Duodenal mucosa (tissue), 2 donors: ENCODE results near the gene UBE2U.

Experiments used
- H3K27ac ChIP-seq: one replicate; pipeline ENCODE4 v1.7.0; 2013; ENCODE audit warnings: low read depth, low read length
- H3K27me3 ChIP-seq, 2 donors: one replicate each; pipeline ENCODE4 v1.7.0; 2013; ENCODE audit warnings: low read length in 2 of 2, control low read depth in 1 of 2; ENCODE audit not compliant: insufficient read depth in 2 of 2, control insufficient read depth in 1 of 2
- H3K36me3 ChIP-seq, 2 donors: one replicate each; pipeline ENCODE4 v1.7.0; 2013; ENCODE audit warnings: low read length in 2 of 2, control low read depth in 1 of 2; ENCODE audit not compliant: insufficient read depth in 2 of 2, control insufficient read depth in 1 of 2
- H3K4me1 ChIP-seq, 2 donors: one replicate each; pipeline ENCODE4 v1.7.0; 2013; ENCODE audit warnings: low read length in 2 of 2, control low read depth in 1 of 2; ENCODE audit not compliant: insufficient read depth in 2 of 2, control insufficient read depth in 1 of 2
- H3K4me3 ChIP-seq, 2 donors: one replicate each; pipeline ENCODE4 v1.7.0; 2013; ENCODE audit warnings: low read length in 2 of 2, low read depth in 1 of 2
- H3K9ac ChIP-seq, 2 donors: one replicate each; pipeline ENCODE4 v1.7.0; 2013; ENCODE audit warnings: low read length in 2 of 2, low read depth in 1 of 2
- H3K9me3 ChIP-seq, 2 donors: one replicate each; pipeline ENCODE4 v1.7.0; 2013; ENCODE audit warnings: low read length in 2 of 2, control low read depth in 1 of 2; ENCODE audit not compliant: control insufficient read depth in 1 of 2

The UBE2U gene

GRCh38 chr1:64203420-64203819, at the start of gene UBE2U:
UBE2U (plus strand) TSS chr1:64203623; CDS start chr1:64204051, 428 bp downstream.
- no peak within 1 kb of the TSS for H3K9ac ChIP-seq
- no peaks in the 10 kb centered on the region for H3K27me3 ChIP-seq
- H3K4me1 ChIP-seq, result no peaks in the 10 kb centered on the region
- no peak within 1 kb of the TSS for H3K4me3 ChIP-seq
- H3K36me3 ChIP-seq, result no peaks in the 10 kb centered on the region
- H3K9me3 ChIP-seq, result no peaks in the 10 kb centered on the region
- H3K27ac ChIP-seq, result no peak within 1 kb of the TSS

GRCh38 chr1:64155278-64155677, 48.1 kb upstream of the UBE2U start:
- no peak overlapping the region for H3K27ac ChIP-seq

GRCh38 chr1:64161357-64161941, 42.0 kb upstream of the UBE2U start:
- no peak overlapping the region for H3K9ac ChIP-seq
- no peaks in the 10 kb centered on the region for H3K27me3 ChIP-seq
- H3K36me3 ChIP-seq, result no peaks in the 10 kb centered on the region
- H3K9me3 ChIP-seq, result no peaks in the 10 kb centered on the region
- H3K27ac ChIP-seq, result no peak overlapping the region
- H3K4me3 ChIP-seq, result no peak overlapping the region
- H3K4me1 ChIP-seq, result no peaks in the 10 kb centered on the region

More at GRCh38 chr1:64155278-64155677, 48.1 kb upstream of the UBE2U start:
- Histone ChIP-seq H3K36me3 (no peaks in the 10 kb centered on the region), H3K4me3 (no peak overlapping the region), H3K4me1 (no peaks in the 10 kb centered on the region), H3K9me3 (no peaks in the 10 kb centered on the region), H3K27me3 (no peaks in the 10 kb centered on the region), H3K9ac (no peak overlapping the region)

GRCh38 chr1:64162151-64162550, 41.3 kb upstream of the UBE2U start:
- no peaks in the 10 kb centered on the region for H3K9me3 ChIP-seq
- no peaks in the 10 kb centered on the region for H3K27me3 ChIP-seq
- no peak overlapping the region for H3K27ac ChIP-seq
- H3K9ac ChIP-seq, result no peak overlapping the region
- no peaks in the 10 kb centered on the region for H3K36me3 ChIP-seq
- no peaks in the 10 kb centered on the region for H3K4me1 ChIP-seq
- no peak overlapping the region for H3K4me3 ChIP-seq

GRCh38 chr1:64162804-64163203, 40.6 kb upstream of the UBE2U start:
- H3K27ac ChIP-seq, result no peak overlapping the region
- no peaks in the 10 kb centered on the region for H3K27me3 ChIP-seq
- H3K9ac ChIP-seq, result no peak overlapping the region
- H3K9me3 ChIP-seq, result no peaks in the 10 kb centered on the region
- no peak overlapping the region for H3K4me3 ChIP-seq
- H3K4me1 ChIP-seq, result no peaks in the 10 kb centered on the region
- no peaks in the 10 kb centered on the region for H3K36me3 ChIP-seq

DNA sequence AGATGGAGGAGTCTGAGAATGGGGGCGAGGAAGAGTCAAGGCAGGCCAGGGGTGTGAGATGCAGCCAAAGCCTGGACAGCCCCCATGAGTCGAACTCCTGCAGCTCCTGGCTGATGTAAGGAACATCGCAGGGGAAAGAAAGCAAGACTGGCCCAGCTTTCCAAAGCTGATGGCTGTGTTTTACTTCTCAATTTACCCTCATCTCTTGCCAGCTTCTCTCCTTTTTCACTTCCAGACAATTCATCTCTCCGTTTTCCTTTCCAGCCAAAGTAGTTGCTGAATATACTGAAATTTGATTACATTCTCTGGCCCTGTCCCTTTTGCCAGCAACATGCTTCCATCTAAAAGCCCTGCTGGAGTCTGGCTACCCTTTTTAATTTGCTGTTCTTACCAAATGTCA, 40.0 kb upstream of the UBE2U start:
- Histone ChIP-seq H3K27ac (no peak overlapping the region), H3K36me3 (no peaks in the 10 kb centered on the region), H3K4me1 (no peaks in the 10 kb centered on the region)

DNA sequence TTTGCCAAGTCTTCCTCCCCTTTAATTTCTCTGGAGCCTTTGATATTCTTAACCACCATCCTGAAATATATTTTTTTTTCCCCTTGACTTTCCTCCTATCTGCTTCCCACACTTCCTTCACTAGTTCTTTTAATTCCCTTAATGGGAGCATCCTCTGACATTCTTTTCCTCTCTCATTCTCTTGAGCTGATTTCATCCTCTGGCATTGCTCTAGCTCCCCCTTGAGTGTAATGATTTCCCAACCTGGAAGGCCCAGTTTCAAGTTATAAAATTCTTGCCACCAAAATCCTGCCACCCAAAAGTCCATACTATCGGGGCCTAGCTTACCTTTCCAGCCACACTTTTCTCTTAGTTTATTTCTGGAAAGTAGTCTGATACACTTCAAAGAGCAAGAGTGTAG, 39.5 kb upstream of the UBE2U start:
- no peaks in the 10 kb centered on the region for H3K4me1 ChIP-seq
- no peaks in the 10 kb centered on the region for H3K36me3 ChIP-seq
- no peaks in the 10 kb centered on the region for H3K27me3 ChIP-seq
- H3K9me3 ChIP-seq, result no peaks in the 10 kb centered on the region
- H3K4me3 ChIP-seq, result no peak overlapping the region
- H3K9ac ChIP-seq, result no peak overlapping the region
- H3K27ac ChIP-seq, result no peak overlapping the region

More for the DNA sequence above, 40.0 kb upstream of the UBE2U start:
- H3K9me3 ChIP-seq, result no peaks in the 10 kb centered on the region
- H3K4me3 ChIP-seq, result no peak overlapping the region
- H3K27me3 ChIP-seq, result no peaks in the 10 kb centered on the region
- H3K9ac ChIP-seq, result no peak overlapping the region

DNA sequence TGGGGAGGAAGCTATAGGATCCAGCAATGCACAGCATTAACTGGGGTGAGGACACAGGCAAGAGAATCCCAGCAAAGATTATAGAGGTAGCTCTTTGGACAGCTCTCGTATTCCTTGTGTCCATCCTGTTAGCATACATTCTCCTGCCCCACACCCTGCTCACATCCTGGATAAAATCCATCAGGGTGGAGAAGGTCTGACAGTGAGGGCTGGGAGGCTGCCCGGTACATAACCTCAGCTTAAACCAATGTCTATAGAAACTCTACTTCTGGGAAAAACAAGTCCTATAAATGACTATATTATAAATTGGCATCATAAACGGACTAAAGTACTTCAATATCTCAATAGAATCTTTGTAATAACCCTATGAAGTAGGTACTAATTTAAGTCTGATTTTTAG, 36.8 kb upstream of the UBE2U start:
- no peaks in the 10 kb centered on the region for H3K27me3 ChIP-seq
- H3K4me1 ChIP-seq, result peaks cover 4 to 5% of the 10 kb centered on the region in 2 donors
- H3K9me3 ChIP-seq, result no peaks in the 10 kb centered on the region
- no peak overlapping the region for H3K27ac ChIP-seq
- no peak overlapping the region for H3K9ac ChIP-seq
- H3K4me3 ChIP-seq, result no peak overlapping the region
- no peaks in the 10 kb centered on the region for H3K36me3 ChIP-seq

DNA sequence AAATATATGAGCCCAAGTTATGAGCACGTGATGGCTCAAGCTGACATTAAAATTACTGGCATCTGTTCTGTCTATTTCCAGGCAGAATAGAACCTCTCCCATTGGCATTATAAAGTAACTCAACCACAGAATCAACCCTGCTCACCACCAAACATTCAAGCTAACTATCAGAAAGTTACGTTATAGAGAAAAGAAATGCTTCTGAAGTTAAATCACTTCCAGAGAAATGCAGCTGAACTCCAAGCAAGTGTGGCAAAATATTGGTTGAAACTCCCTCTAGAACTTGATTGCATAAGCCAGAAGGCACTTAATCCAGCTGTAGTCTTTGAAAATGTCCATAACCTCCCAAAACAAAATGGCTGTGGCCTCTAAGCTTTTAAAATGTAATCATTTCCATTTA, 36.2 kb upstream of the UBE2U start:
- Histone ChIP-seq H3K27me3 (no peaks in the 10 kb centered on the region), H3K36me3 (no peaks in the 10 kb centered on the region), H3K9ac (no peak overlapping the region), H3K4me1 (peaks cover 8 to 9% of the 10 kb centered on the region in 2 donors), H3K27ac (no peak overlapping the region), H3K4me3 (no peak overlapping the region), H3K9me3 (no peaks in the 10 kb centered on the region)

DNA sequence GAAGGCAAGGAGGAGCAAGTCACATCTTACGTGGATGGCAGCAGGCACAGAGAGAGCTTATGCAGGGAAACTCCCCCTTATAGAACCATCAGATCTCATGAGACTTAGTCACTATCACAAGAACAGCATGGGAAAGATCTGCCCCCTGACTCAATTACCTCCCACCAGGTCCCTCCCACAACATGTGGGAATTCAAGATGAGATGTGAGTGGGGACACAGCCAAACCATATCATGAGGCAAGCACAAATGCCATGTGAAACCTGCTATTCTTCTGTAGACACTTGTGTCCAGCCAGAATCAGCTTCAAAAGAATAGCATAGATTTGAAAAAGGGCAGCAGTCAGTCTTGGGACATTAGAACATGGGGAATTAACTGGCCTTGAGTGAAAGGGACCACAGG, 32.2 kb upstream of the UBE2U start:
- H3K4me1 ChIP-seq, result peaks cover 16 to 18% of the 10 kb centered on the region in 2 donors

More for the DNA sequence above, 32.2 kb upstream of the UBE2U start:
- H3K27me3 ChIP-seq, result no peaks in the 10 kb centered on the region
- H3K36me3 ChIP-seq, result no peaks in the 10 kb centered on the region
- H3K27ac ChIP-seq, result no peak overlapping the region
- H3K9ac ChIP-seq, result no peak overlapping the region
- no peaks in the 10 kb centered on the region for H3K9me3 ChIP-seq
- H3K4me3 ChIP-seq, result no peak overlapping the region
